Stomach (tissue), 9 donors: Measurements from ENCODE around the gene ROBO1. TPM values are rescaled to one million over a fixed set of nuclear protein-coding genes. Genes with fewer than 3 reads are reported as not detected.

Experiments used
- DNase-seq, 2 donors: peaks; one replicate each; pipeline versions ENCODE4 v3.0.0 to v3.0.0-alpha.2; 2013 to 2019
- H3K27ac ChIP-seq, 5 donors: fragments of 200-600 bp in 4 of 5; sonication (generic) in 4 of 5; one replicate each; pipeline ENCODE4 v1.5.1; 2013 to 2019; ENCODE audit warnings: mild to moderate bottlenecking in 1 of 5, moderate library complexity in 1 of 5
- H3K27me3 ChIP-seq, 3 donors: fragments of 200-600 bp; sonication (generic); one replicate each; pipeline ENCODE4 v1.5.1; 2017 to 2019; ENCODE audit warnings: mixed run types in 1 of 3
- H3K36me3 ChIP-seq, 4 donors: fragments of 200-600 bp; sonication (generic); 1 replicate in 3 of 4; 2 replicates in 1 of 4; pipeline ENCODE4 v1.5.1; 2016 to 2019
- H3K4me1 ChIP-seq, 4 donors: fragments of 200-600 bp; sonication (generic); one replicate each; pipeline ENCODE4 v1.5.1; 2016 to 2019
- H3K4me3 ChIP-seq, 4 donors: fragments of 200-600 bp; sonication (generic) in 3 of 4; one replicate each; pipeline ENCODE4 v1.5.1; 2016 to 2019; ENCODE audit warnings: mild to moderate bottlenecking in 1 of 4
- H3K9me3 ChIP-seq, 4 donors: fragments of 200-600 bp; sonication (generic); one replicate each; pipeline ENCODE4 v1.5.1; 2016 to 2019
- POLR2A ChIP-seq, 4 donors: fragments of 450-650 bp; IDR thresholded peaks; one replicate each; pipeline ENCODE4 v1.6.1; 2016; ENCODE audit warnings: antibody characterized with exemption in 4 of 4, control low read depth in 2 of 4, mild to moderate bottlenecking in 1 of 4, moderate library complexity in 1 of 4
- POLR2AphosphoS5 ChIP-seq, 3 donors: sonication (generic); formaldehyde crosslinking; IDR thresholded peaks; one replicate each; pipeline ENCODE4 v1.6.1; 2016; ENCODE audit warnings: antibody characterized with exemption in 3 of 3
- WGBS, 5 donors: extraction: QIAGEN DNeasy Blood & Tissue Kit in 3 of 5; methylation state at CpG; one replicate each; pipeline versions ENCODE4 v1.1.5 to v1.1.7; 2013 to 2018; 5-methylcytosine and 5-hydroxymethylcytosine counted together
- intact Hi-C: fragments of 100-400 bp; cut with DNase I; formaldehyde crosslinking; loops from one replicate; pipeline ENCODE4 v1.15.1; 2023; ENCODE audit warnings: low total_unique reads
- polyA plus RNA-seq, 3 donors: library from polyadenylated mRNA; stranded (reverse); fragments of 200-250 nt; gene quantifications; one replicate each; pipeline ENCODE4 v1.2.3, GENCODE V29; 2013
- total RNA-seq, 5 donors: library from RNA; depleted of rRNA; stranded (reverse); fragments of >200 nt; gene quantifications; one replicate each; pipeline versions ENCODE4 v1.1.0 to v1.2.3, GENCODE V29; 2014 to 2016
- TF ChIP-seq, protein P1 (sequence below), 7 experiments: fragments of 450-650 bp in 4 of 7; fragments of 200-600 bp in 3 of 7; sonication (generic) in 3 of 7; IDR thresholded peaks; one replicate each; pipeline ENCODE4 v1.5.1; 2016 to 2019; ENCODE audit warnings: antibody characterized with exemption in 7 of 7, control low read depth in 2 of 7, mild to moderate bottlenecking in 1 of 7
- donor health status: healthy with polysubstance abuse.
- donor health status: Bipolar disorder and iron deficiency.
- donor health status: healthy.

Gene ROBO1
- total and polyA plus RNA-seq, 8 donors: 2.0 to 174 (median 4.5) TPM

- H3K4me1 ChIP-seq: peaks cover 0 to 8% (median 0%) of the 10 kb centered on the region in 4 donors
- DNase-seq: peak in 1 of 2 donors; percentile 73
- H3K27me3 ChIP-seq: no peaks in the 10 kb centered on the region
- H3K4me3 ChIP-seq: no peak overlapping the region
- intact Hi-C loops: no loop called here
- no peaks in the 10 kb centered on the region for H3K36me3 ChIP-seq
- WGBS, 5 donors: 18 to 21% (median 20%) methylated on average over 7 of the region's 7 CpGs
- TF ChIP-seq POLR2AphosphoS5 (IDR thresholded peaks at IDR 0.05): no peak
- TF ChIP-seq, protein P1, sequence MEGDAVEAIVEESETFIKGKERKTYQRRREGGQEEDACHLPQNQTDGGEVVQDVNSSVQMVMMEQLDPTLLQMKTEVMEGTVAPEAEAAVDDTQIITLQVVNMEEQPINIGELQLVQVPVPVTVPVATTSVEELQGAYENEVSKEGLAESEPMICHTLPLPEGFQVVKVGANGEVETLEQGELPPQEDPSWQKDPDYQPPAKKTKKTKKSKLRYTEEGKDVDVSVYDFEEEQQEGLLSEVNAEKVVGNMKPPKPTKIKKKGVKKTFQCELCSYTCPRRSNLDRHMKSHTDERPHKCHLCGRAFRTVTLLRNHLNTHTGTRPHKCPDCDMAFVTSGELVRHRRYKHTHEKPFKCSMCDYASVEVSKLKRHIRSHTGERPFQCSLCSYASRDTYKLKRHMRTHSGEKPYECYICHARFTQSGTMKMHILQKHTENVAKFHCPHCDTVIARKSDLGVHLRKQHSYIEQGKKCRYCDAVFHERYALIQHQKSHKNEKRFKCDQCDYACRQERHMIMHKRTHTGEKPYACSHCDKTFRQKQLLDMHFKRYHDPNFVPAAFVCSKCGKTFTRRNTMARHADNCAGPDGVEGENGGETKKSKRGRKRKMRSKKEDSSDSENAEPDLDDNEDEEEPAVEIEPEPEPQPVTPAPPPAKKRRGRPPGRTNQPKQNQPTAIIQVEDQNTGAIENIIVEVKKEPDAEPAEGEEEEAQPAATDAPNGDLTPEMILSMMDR (IDR thresholded peaks at IDR 0.05): peak in 4 of 7 experiments; percentile 25 to 66 (median 40)
- no peaks in the 10 kb centered on the region for H3K9me3 ChIP-seq
- no peak overlapping the region for H3K27ac ChIP-seq
Measured at GRCh38 chr3:79361748-79362378, 405.9 kb downstream of the ROBO1 start.

DNA sequence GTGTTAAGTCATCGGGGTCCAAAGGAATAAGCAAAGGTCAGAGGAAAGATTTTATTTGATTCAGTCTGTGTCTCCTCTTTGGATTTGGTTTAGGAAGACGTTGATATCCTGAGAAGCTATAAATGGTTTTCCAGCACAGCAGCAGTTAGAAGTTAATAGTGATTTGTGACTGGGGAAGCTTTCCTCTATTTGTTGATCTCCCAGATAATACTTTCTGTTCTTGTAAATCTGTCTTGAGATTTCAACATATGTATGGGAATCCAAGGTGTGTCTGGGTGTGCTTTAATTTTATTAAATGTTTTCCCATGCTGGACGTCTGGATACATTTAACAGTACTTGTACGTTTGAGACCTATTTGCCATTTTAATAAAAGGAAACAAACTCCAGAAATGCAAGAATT is 409.5 kb downstream of the ROBO1 start:
- Histone ChIP-seq H3K36me3 (no peaks in the 10 kb centered on the region), H3K9me3 (no peaks in the 10 kb centered on the region), H3K27ac (no peak overlapping the region), H3K4me3 (no peak overlapping the region), H3K4me1 (no peaks in the 10 kb centered on the region), H3K27me3 (no peaks in the 10 kb centered on the region)
- no peak for DNase-seq
- WGBS, 5 donors: 61 to 68% (median 67%) methylated on average over 4 of the region's 4 CpGs
- intact Hi-C loops: no loop called here
- no peak for TF ChIP-seq POLR2A (IDR thresholded peaks at IDR 0.05)
- TF ChIP-seq, protein P1 (IDR thresholded peaks at IDR 0.05): no peak
- TF ChIP-seq POLR2AphosphoS5 (IDR thresholded peaks at IDR 0.05): no peak

DNA sequence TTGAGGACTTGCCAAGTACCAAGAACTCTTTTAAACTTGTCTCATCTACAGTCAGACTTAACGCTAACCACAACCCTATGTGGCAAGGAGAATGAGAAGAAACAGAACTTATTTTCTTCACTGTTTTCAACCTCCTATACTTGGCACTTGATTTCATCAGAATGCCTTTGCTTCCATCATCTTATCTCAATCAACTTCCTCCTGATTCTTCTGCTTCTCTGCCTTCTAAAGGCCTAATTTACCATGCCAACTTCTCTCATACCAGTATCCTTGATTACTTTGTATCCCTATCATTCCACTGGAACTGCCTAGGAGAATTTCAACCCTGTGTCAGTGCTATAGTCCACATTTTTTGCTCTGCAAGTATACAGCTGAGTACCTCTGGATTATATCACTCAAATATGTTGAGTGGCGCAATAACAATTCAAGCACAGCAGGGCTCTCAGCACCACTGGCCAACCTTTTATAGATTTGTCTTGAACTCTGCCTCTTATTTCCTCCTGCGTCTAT is 413.6 kb downstream of the ROBO1 start:
- TF ChIP-seq POLR2A (IDR thresholded peaks at IDR 0.05) (no peak), POLR2AphosphoS5 (IDR thresholded peaks at IDR 0.05) (peak; percentile 47 to 65 (median 61))
- intact Hi-C loops: no loop called here
- peak in 1 of 2 donors; percentile 34 for DNase-seq
- 82 to 95% (median 90%) methylated on average over 3 of the region's 3 CpGs for WGBS, 5 donors
- Histone ChIP-seq H3K4me3 (no peak overlapping the region), H3K36me3 (no peaks in the 10 kb centered on the region), H3K4me1 (no peaks in the 10 kb centered on the region), H3K27ac (peak overlapping the region in 1 of 5 donors; percentile 24), H3K27me3 (no peaks in the 10 kb centered on the region), H3K9me3 (no peaks in the 10 kb centered on the region)

GRCh38 chr3:79351699-79352098 is 416.1 kb downstream of the ROBO1 start:
- 39 to 53% (median 47%) methylated on average over 2 of the region's 2 CpGs for WGBS, 5 donors
- no peaks in the 10 kb centered on the region for H3K4me1 ChIP-seq
- DNase-seq: no peak
- intact Hi-C loops: no loop called here
- no peaks in the 10 kb centered on the region for H3K36me3 ChIP-seq
- no peaks in the 10 kb centered on the region for H3K9me3 ChIP-seq
- H3K27ac ChIP-seq: no peak overlapping the region
- no peak overlapping the region for H3K4me3 ChIP-seq
- no peaks in the 10 kb centered on the region for H3K27me3 ChIP-seq
- TF ChIP-seq POLR2AphosphoS5 (IDR thresholded peaks at IDR 0.05) (no peak), POLR2A (IDR thresholded peaks at IDR 0.05) (no peak)
- TF ChIP-seq, protein P1 (IDR thresholded peaks at IDR 0.05): no peak
